HPDE6-E6E7 (cell line): ENCODE measurements around the gene SDK1.
"Not testable (repeated sequence)": the region's sequence is repeated elsewhere in the genome, so short reads cannot be mapped to it uniquely, and the experiment has no call there.

Experiments
- DNase-seq: peaks from one replicate; pipeline ENCODE4 v3.0.0; 2011; ENCODE audit warnings: missing footprints; ENCODE audit errors: extremely low spot score

The SDK1 gene

GRCh38 chr7:4307316-4308204, 1006.5 kb downstream of the SDK1 start:
- DNase-seq: no peak

GRCh38 chr7:4308205-4308590, 1007.1 kb downstream of the SDK1 start:
- no peak for DNase-seq

- DNase-seq: not testable (repeated sequence)
These were observed 1012.9 kb downstream of the SDK1 start for GRCh38 chr7:4313911-4314310.

- DNase-seq: not testable (repeated sequence)
These were observed 1013.3 kb downstream of the SDK1 start for GRCh38 chr7:4314316-4314715.
